Cardiac muscle cell (in vitro differentiated cells and primary cell): ENCODE measurements around the gene CTAG1B. TPM values are rescaled to one million over a fixed set of nuclear protein-coding genes. Genes with fewer than 3 reads are reported as not detected.
"Not testable (repeated sequence)": the region's sequence is repeated elsewhere in the genome, so short reads cannot be mapped to it uniquely, and the experiment has no call there.

Experiments
- DNase-seq, 2 donors: peaks; one replicate each; pipeline versions ENCODE4 v3.0.0 to v3.0.0-alpha.2; 2010 to 2017; ENCODE audit warnings: low read depth in 1 of 2, low spot score in 1 of 2
- H3K27ac ChIP-seq: fragments of 200-600 bp; sonication (generic); 2 replicates; pipeline ENCODE4 v1.5.1; 2016
- H3K27me3 ChIP-seq: fragments of 200-600 bp; sonication (generic); 2 replicates; pipeline ENCODE4 v1.6.0; 2016; ENCODE audit warnings: control low read depth
- H3K36me3 ChIP-seq: fragments of 200-600 bp; sonication (generic); 2 replicates; pipeline ENCODE4 v1.5.1; 2016; ENCODE audit warnings: control low read depth
- H3K4me1 ChIP-seq: fragments of 200-600 bp; sonication (generic); 2 replicates; pipeline ENCODE4 v1.8.1; 2017; ENCODE audit warnings: low read depth, mild to moderate bottlenecking, mixed run types
- H3K4me3 ChIP-seq: fragments of 200-600 bp; sonication (generic); 2 replicates; pipeline ENCODE4 v1.5.1; 2016; ENCODE audit warnings: mild to moderate bottlenecking
- H3K9me3 ChIP-seq: fragments of 200-600 bp; sonication (generic); 2 replicates; pipeline ENCODE4 v1.5.1; 2017; ENCODE audit warnings: low read depth, mild to moderate bottlenecking, control low read depth
- polyA plus RNA-seq: library from polyadenylated mRNA; unstranded; fragments of >200 nt; fragmentation: Nextera tagmentation; extraction: Ambion mirVana; gene quantifications from 2 replicates; pipeline ENCODE4 v1.2.1, GENCODE V29; 2016
- total RNA-seq: library from RNA; depleted of rRNA; stranded (reverse); fragments of >200 nt; gene quantifications from 2 replicates; pipeline ENCODE4 v1.2.3, GENCODE V29; 2016
- TF ChIP-seq, protein P1 (sequence below): IDR thresholded peaks from 2 replicates; pipeline ENCODE4 v1.5.1; 2012; ENCODE audit warnings: low read depth, mild to moderate bottlenecking, low read length

Gene CTAG1B
- total and polyA plus RNA-seq, 2 experiments from 2014 or later: not detected

DNA sequence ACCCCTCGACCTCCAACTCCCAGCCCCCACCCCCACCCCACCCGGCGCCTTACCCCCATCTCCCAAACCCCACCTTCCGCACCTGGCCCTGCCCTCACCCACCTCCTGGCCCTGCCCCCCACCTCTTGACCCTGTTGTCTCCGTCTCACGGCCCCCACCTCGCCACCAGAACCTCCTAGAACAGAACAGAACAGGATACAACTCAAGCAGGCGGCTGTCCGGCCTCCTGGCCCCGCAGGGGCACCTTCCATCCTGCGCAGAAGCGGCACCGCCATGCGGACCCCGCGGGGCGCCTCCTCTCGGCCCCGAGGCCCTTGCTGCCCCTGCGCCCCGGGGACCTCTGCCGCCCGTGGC, 33.9 kb upstream of the CTAG1B start:
- H3K9me3 ChIP-seq: no peaks in the 10 kb centered on the region
- no peaks in the 10 kb centered on the region for H3K27me3 ChIP-seq
- TF ChIP-seq, protein P1, sequence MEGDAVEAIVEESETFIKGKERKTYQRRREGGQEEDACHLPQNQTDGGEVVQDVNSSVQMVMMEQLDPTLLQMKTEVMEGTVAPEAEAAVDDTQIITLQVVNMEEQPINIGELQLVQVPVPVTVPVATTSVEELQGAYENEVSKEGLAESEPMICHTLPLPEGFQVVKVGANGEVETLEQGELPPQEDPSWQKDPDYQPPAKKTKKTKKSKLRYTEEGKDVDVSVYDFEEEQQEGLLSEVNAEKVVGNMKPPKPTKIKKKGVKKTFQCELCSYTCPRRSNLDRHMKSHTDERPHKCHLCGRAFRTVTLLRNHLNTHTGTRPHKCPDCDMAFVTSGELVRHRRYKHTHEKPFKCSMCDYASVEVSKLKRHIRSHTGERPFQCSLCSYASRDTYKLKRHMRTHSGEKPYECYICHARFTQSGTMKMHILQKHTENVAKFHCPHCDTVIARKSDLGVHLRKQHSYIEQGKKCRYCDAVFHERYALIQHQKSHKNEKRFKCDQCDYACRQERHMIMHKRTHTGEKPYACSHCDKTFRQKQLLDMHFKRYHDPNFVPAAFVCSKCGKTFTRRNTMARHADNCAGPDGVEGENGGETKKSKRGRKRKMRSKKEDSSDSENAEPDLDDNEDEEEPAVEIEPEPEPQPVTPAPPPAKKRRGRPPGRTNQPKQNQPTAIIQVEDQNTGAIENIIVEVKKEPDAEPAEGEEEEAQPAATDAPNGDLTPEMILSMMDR: no peak
- H3K4me1 ChIP-seq: no peaks in the 10 kb centered on the region
- H3K27ac ChIP-seq: no peak overlapping the region
- H3K4me3 ChIP-seq: no peak overlapping the region
- no peak for DNase-seq
- H3K36me3 ChIP-seq: no peaks in the 10 kb centered on the region

DNA sequence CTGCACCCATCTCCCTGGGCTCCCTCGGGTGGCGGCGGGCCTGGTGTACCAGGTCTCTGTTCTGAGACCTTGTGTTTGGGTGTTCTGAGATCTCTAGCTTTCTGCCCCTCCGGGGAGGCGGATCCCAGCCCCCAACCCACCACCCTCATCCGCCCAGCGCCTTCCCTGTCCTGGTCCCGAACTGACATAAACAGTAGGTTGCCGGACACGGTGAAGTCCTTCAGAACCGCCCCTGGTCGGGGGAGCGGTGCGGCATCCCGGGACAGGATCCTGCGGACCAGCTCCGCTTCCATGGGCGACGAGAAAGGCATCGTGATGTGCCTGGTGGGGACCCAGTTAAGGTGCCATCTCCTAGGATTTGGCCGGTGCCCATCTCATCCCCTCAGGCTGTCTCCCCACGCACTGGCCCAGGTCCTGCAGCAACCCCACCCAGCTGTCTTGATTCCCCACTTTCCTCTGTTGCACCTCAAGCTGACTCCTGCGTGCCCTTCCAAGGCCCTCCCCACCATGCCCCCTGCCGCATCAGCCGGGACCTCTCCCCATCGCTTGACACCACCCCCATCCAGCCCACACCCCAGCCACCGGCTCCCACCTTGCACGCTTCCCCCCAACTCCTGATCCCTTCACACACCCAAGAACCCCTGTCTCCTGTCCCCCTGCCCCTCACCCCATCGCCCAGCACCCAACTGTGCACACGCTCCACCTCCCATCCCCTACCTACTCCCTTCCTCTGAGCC, 33.4 kb upstream of the CTAG1B start:
- no peaks in the 10 kb centered on the region for H3K4me1 ChIP-seq
- no peak overlapping the region for H3K27ac ChIP-seq
- TF ChIP-seq, protein P1: no peak
- no peaks in the 10 kb centered on the region for H3K9me3 ChIP-seq
- H3K27me3 ChIP-seq: no peaks in the 10 kb centered on the region
- DNase-seq: no peak
- no peaks in the 10 kb centered on the region for H3K36me3 ChIP-seq
- no peak overlapping the region for H3K4me3 ChIP-seq

DNA sequence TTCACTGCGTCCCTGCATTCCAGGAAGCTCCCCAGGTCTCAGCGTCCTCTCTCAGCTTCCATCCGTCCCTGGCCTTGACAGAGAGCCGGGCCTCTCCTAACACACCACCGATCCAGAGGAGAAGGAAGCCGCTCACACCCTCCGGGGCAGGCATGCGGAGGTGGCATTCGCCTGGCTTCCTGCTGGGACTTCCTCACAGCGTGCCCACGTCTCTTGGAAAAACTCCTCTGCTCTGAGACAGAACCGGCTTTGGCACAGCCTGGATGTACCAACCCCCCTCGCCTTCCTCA, 31.1 kb upstream of the CTAG1B start:
- Histone ChIP-seq H3K36me3 (no peaks in the 10 kb centered on the region), H3K27me3 (no peaks in the 10 kb centered on the region), H3K4me1 (no peaks in the 10 kb centered on the region), H3K9me3 (no peaks in the 10 kb centered on the region), H3K27ac (no peak overlapping the region), H3K4me3 (no peak overlapping the region)
- TF ChIP-seq, protein P1: no peak
- no peak for DNase-seq

DNA sequence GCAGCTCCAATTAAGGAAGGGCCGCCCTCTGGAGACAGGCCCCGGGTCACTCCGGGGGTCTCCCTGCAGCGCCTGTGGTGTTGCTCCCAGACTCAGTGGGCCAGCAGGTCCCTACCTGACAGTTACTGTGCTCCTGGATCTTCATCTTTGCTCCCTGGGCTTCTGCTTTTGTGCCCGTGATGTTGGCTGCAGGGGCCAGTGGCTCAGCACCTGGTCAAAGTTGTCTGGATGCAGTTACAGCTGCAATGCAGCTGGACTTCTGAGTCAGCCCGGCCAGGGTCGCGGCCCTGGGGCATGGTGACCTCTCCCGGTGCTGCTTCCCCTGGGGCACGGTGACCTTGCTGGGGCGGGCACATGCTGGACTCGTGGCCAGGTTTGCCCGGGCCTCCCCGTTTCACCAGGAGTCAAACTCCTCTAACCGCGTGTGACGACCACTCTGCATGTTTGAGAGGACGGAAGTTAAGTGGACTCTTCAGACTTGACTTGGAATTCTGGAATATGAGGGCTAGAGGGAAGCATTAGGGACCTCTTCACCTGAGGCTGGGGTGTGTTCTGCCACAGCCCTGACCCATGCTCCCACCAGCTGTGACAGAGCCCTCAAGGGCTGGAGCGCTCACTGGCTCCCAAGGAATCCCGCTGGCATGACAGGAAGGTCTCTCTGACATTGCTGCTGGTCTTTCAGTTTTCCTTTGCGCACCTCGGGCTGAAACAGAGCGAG, 30.6 kb upstream of the CTAG1B start:
- H3K4me3 ChIP-seq: no peak overlapping the region
- no peaks in the 10 kb centered on the region for H3K27me3 ChIP-seq
- DNase-seq: no peak
- H3K36me3 ChIP-seq: no peaks in the 10 kb centered on the region
- H3K27ac ChIP-seq: no peak overlapping the region
- no peaks in the 10 kb centered on the region for H3K4me1 ChIP-seq
- no peaks in the 10 kb centered on the region for H3K9me3 ChIP-seq
- TF ChIP-seq, protein P1: no peak

DNA sequence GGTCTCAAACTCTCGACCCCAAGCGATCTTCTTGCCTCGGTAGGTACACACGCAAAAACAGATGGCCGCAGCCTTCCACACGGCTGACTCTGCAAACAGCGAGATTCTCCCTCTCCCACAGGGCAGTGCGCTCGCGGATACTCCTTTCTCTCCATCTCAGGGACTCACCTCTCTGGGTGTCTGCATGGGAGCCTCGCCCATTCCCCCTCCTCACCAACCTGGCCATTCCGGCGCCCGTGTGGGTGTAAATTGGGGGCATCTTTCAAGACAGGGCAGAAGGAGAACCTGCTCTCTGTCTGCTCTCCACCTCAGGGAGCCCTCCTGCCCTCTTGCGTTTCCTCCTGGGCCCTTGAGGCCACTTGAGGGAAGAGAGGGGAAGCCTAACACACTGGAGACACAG, 29.8 kb upstream of the CTAG1B start:
- Histone ChIP-seq H3K36me3 (no peaks in the 10 kb centered on the region), H3K27me3 (no peaks in the 10 kb centered on the region), H3K4me1 (no peaks in the 10 kb centered on the region), H3K4me3 (no peak overlapping the region), H3K9me3 (no peaks in the 10 kb centered on the region), H3K27ac (no peak overlapping the region)
- DNase-seq: no peak
- TF ChIP-seq, protein P1: no peak

DNA sequence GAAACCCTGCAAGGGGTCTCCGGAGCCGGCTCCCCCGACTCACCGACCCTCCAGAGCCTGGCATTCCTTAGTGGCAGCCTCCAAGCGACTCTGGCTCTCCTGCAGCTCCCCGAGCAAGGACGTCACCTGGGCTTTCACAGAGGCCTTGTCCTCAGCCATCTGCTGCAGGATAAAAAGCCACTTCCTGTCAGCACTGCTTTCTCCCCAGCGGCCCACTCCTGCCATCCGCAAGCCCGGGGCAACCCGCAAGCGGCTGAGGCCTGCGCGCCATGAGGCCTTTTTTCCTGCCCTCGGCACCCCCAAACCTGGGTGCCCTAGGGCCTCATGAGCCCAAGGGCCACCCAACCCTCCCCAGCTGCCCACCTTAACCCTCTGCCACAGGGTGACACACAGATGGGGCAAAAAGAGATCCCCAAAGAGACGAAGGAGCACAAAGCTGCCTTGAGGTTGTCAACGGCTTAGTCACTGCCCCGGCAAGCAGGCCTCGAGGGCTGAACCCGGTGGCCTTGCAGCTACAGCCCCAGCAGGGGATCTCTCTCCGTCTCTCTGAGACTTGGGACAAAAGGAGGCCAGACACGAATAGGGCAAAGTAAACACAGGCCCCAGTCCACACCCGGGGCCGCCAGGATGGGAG, 26.8 kb upstream of the CTAG1B start:
- H3K9me3 ChIP-seq, H3K36me3 ChIP-seq, H3K27ac ChIP-seq, H3K27me3 ChIP-seq, H3K4me1 ChIP-seq, H3K4me3 ChIP-seq, DNase-seq: not testable (repeated sequence)

DNA sequence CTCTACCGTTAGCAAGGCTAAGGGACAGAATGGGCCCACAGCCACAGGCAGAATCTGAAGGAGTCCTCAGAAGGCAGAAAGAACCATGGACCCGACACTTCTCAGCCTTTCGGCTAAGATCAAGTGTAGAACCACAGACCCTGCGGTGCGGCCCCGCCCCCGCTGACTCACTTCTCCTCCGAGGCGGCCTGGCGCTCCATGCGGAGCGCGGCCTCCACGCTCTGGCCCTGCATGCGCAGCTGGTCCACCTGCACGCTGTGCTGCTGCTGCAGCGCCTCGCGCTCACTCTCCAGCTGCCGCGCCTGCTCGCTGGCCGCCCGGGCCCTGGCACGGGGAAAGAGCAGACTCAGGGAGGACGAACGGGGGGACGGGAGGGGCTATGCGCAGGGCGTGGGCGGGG, 24.6 kb upstream of the CTAG1B start:
- H3K4me3 ChIP-seq, DNase-seq, H3K9me3 ChIP-seq, H3K4me1 ChIP-seq, H3K36me3 ChIP-seq, H3K27ac ChIP-seq, H3K27me3 ChIP-seq: not testable (repeated sequence)

DNA sequence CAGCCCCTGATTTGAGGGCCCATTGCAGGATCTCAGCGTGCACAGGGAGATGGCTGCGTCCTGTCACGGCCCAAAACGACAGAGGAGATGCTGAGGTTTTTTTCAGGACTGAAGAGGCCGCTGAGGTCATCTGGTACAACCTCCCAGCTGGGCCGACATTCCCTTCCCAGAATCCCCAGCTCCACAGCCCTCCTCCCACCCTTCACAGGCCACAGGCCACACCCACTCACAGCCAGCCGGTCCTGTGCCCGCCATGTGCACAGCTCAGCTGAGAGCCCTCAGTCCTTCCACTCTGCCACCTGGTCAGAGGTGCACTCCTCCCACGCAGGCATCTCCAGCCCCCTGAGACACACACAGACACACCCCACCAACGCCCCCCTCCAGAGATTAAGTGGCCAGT, 22.7 kb upstream of the CTAG1B start:
- H3K4me3 ChIP-seq, H3K27ac ChIP-seq, H3K36me3 ChIP-seq, H3K27me3 ChIP-seq, DNase-seq, H3K4me1 ChIP-seq, H3K9me3 ChIP-seq: not testable (repeated sequence)

DNA sequence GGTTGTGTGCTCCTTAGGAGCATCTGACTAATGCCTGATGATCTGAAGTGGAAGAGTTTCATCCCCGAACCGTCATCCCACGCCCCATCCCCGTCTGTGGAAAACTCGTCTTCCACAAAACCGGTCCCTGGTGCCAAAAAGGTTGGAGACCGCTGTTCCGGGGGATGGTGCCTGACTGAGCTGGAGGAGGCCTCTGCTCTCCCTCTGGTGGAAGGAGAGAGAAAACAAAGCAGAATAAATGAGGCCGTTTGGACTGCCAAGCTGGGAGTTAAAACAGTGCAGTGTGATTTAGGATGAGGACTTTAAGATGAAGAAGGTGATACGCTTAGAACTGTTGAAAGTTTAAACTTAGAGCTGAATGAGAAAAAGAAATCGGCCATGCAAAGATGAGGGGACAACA, 14.6 kb upstream of the CTAG1B start:
- not testable (repeated sequence) for H3K4me1 ChIP-seq, H3K27ac ChIP-seq, H3K9me3 ChIP-seq, H3K36me3 ChIP-seq, H3K27me3 ChIP-seq, H3K4me3 ChIP-seq, DNase-seq
